HCT116 (cell line): ENCODE data around the gene RPL26. TPM values are rescaled to one million over a fixed set of nuclear protein-coding genes. Genes with fewer than 3 reads are reported as not detected.

ENCODE experiments used
- ATAC-seq: fragments of 200-7000 bp; cut with Tn5 transposase; 2 replicates; pipeline ENCODE4 v1.9.1; 2020; ENCODE audit warnings: mild to moderate bottlenecking, moderate library complexity
- BruUV-seq: library from RNA; stranded (reverse); fragments of 400-500 nt; replicated peaks from 2 replicates; lab custom pipeline; 2021; lab: Mats Ljungman, UMichigan
- CTCF ChIA-PET: fragments of 300-600 bp; sonication (Branson Sonifier 250); formaldehyde crosslinking; loops from one replicate; lab custom pipeline; 2021; ENCODE audit warnings: antibody characterized with exemption; lab: Charles Lee
- POLR2A ChIA-PET: fragments of 300-600, 350-600 bp; sonication (Branson Sonifier 250); formaldehyde crosslinking; loops from one replicate; lab custom pipeline; 2021; ENCODE audit warnings: antibody characterized with exemption; lab: Charles Lee
- RAD21 ChIA-PET, 2 experiments: fragments of 300-600 bp; sonication (Branson Sonifier 250); formaldehyde crosslinking; loops; one replicate each; lab custom pipeline; 2023; ENCODE audit warnings: low total read pairs in 2 of 2; ENCODE audit not compliant: uncharacterized antibody in 2 of 2, unreplicated experiment in 2 of 2, low non-redundant PET in 1 of 2; lab: Charles Lee
- DNase-seq: peaks from one replicate; pipeline ENCODE4 v3.0.0-alpha.2; 2010; ENCODE audit warnings: low read depth, low spot score
- H2AFZ ChIP-seq: fragments of 200-600 bp; shearing (Covaris generic), sonication (generic); 2 replicates; pipeline ENCODE4 v1.6.1; 2017; ENCODE audit warnings: low read depth, mixed run types, mixed read lengths, antibody characterized with exemption, low read length; ENCODE audit not compliant: poor library complexity, severe bottlenecking
- H3K27ac ChIP-seq: 2 replicates; pipeline ENCODE4 v1.5.1; 2012; ENCODE audit warnings: low read depth, low read length
- H3K27me3 ChIP-seq: fragments of 200-600 bp; sonication (generic); 2 replicates; pipeline ENCODE4 v1.6.1; 2016; ENCODE audit warnings: mixed run types, low read length, mixed read lengths; ENCODE audit not compliant: insufficient read depth
- H3K36me3 ChIP-seq, 2 experiments: fragments of 200-500 bp in 1 of 2; fragments of 200-600 bp in 1 of 2; sonication (Bioruptor generic) in 1 of 2; sonication (generic) in 1 of 2; 2 replicates each; pipeline versions ENCODE4 v1.5.1 to v1.6.1; 2014 to 2016; ENCODE audit warnings: low read length in 2 of 2, inconsistent platforms in 1 of 2, mixed read lengths in 1 of 2, mixed run types in 1 of 2; ENCODE audit not compliant: insufficient read depth in 2 of 2, control insufficient read depth in 1 of 2
- H3K4me1 ChIP-seq, 2 experiments: fragments of 200-600 bp in 1 of 2; sonication (generic) in 1 of 2; 2 replicates each; pipeline versions ENCODE4 v1.5.1 to v1.6.1; 2012 to 2017; ENCODE audit warnings: low read length in 2 of 2, inconsistent platforms in 1 of 2, mild to moderate bottlenecking in 1 of 2, mixed read lengths in 1 of 2, mixed run types in 1 of 2, moderate library complexity in 1 of 2; ENCODE audit not compliant: insufficient read depth in 2 of 2, control insufficient read depth in 1 of 2
- H3K4me2 ChIP-seq: fragments of 200-600 bp; sonication (generic); 2 replicates; pipeline ENCODE4 v1.6.1; 2017; ENCODE audit warnings: mixed run types, low read length, mixed read lengths
- H3K4me3 ChIP-seq, 2 experiments: fragments of 200-600 bp in 1 of 2; sonication (generic) in 1 of 2; replicated peaks in 1 of 2; 2 replicates each; pipeline ENCODE4 v1.5.1; 2011 to 2016; ENCODE audit warnings: low read length in 2 of 2, control low read depth in 1 of 2, low read depth in 1 of 2, mild to moderate bottlenecking in 1 of 2, mixed read lengths in 1 of 2, mixed run types in 1 of 2
- H3K79me2 ChIP-seq: fragments of 200-600 bp; sonication (generic); 2 replicates; pipeline ENCODE4 v1.6.1; 2017; ENCODE audit warnings: mild to moderate bottlenecking, mixed run types, low read length, moderate library complexity, mixed read lengths; ENCODE audit not compliant: insufficient read depth
- H3K9ac ChIP-seq: fragments of 200-600 bp; sonication (generic); 2 replicates; pipeline ENCODE4 v1.6.1; 2016; ENCODE audit warnings: low read length, mixed read lengths
- H3K9me2 ChIP-seq: fragments of 200-600 bp; sonication (generic), shearing (Covaris generic); 2 replicates; pipeline ENCODE4 v1.6.1; 2017; ENCODE audit warnings: mixed run types, mild to moderate bottlenecking, moderate library complexity; ENCODE audit not compliant: insufficient read depth
- H3K9me3 ChIP-seq, 2 experiments: fragments of 200-500 bp in 1 of 2; fragments of 200-600 bp in 1 of 2; sonication (Bioruptor generic) in 1 of 2; sonication (generic) in 1 of 2; 2 replicates each; pipeline ENCODE4 v1.6.1; 2014 to 2017; ENCODE audit warnings: low read length in 2 of 2, mixed read lengths in 2 of 2, inconsistent platforms in 1 of 2, low read depth in 1 of 2, mild to moderate bottlenecking in 1 of 2, mixed run types in 1 of 2, moderate library complexity in 1 of 2; ENCODE audit not compliant: control insufficient read depth in 1 of 2, insufficient read depth in 1 of 2
- H4K20me1 ChIP-seq: fragments of 200-600 bp; sonication (generic), shearing (Covaris generic); 2 replicates; pipeline ENCODE4 v1.6.1; 2017; ENCODE audit warnings: mixed run types, mild to moderate bottlenecking, moderate library complexity; ENCODE audit not compliant: insufficient read depth
- CEBPB ChIP-seq: IDR thresholded peaks from 2 replicates; pipeline ENCODE4 v1.6.1; 2012; ENCODE audit warnings: low read depth
- FOSL1 ChIP-seq: IDR thresholded peaks from 2 replicates; pipeline ENCODE4 v1.6.1; 2012; ENCODE audit warnings: low read depth
- POLR2AphosphoS5 ChIP-seq: IDR thresholded peaks from 2 replicates; pipeline ENCODE4 v1.6.1; 2011; ENCODE audit warnings: mild to moderate bottlenecking, low read depth, low read length, moderate library complexity
- YY1 ChIP-seq: IDR thresholded peaks from 2 replicates; pipeline ENCODE4 v1.6.1; 2011; ENCODE audit warnings: low read length, low read depth, moderate library complexity, mild to moderate bottlenecking; ENCODE audit not compliant: insufficient replicate concordance; ENCODE audit errors: extremely low read depth
- ZFX ChIP-seq: fragments of 450-650 bp; IDR thresholded peaks from 2 replicates; pipeline ENCODE4 v1.6.1; 2017
- intact Hi-C: fragments of 100-400 bp; cut with micrococcal nuclease; formaldehyde crosslinking; loops from 2 replicates; pipeline ENCODE4 v1.10.0; 2022
- total RNA-seq: library from RNA; stranded (reverse); gene quantifications from one replicate; pipeline ENCODE4 v1.2.1, GENCODE V29; 2021; ENCODE audit not compliant: unreplicated experiment

Gene RPL26
- total RNA-seq, 1 experiment from 2014 or later: 2,603 TPM

DNA sequence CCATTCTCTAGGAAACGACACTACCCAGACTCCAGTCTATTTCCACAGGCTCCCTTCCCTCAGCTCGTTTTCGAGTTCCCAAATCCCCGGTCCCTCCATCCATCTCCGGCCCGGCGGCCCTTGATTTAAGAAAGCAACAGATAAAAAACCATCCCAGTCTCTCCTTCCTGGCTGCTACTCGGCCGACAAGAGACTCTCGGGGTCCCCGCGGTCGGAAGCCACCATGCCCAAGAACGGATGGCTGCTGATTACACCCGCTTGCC, 182 bp downstream of the RPL26 start:
- no peak for ATAC-seq
- RAD21 ChIA-PET: no interaction called here
- Histone ChIP-seq H3K79me2 (peaks cover 56% of the 10 kb centered on the region), H3K4me2 (peak overlapping the region; percentile 85), H3K9me3 (no peaks in the 10 kb centered on the region), H3K9me2 (no peaks in the 10 kb centered on the region), H3K27me3 (no peaks in the 10 kb centered on the region), H3K27ac (peak overlapping the region; percentile 96), H4K20me1 (peaks cover 25% of the 10 kb centered on the region; the same call in 1 of the 2 replicates), H2AFZ (no peak overlapping the region)
- no TSS peak for BruUV-seq
- no peak for TF ChIP-seq YY1
- TF ChIP-seq ZFX: peak; percentile 31; the same call in 1 of the 2 replicates
- no peak for TF ChIP-seq FOSL1
- TF ChIP-seq, all 23 proteins: peak for 1
- Histone ChIP-seq H3K9ac (peak overlapping the region; percentile 93), H3K4me1 (peaks cover 20 to 48% of the 10 kb centered on the region in 2 experiments), H3K36me3 (peaks cover 30 to 47% of the 10 kb centered on the region in 2 experiments), H3K4me3 (peak overlapping the region; percentile 85 to 98)
- POLR2A ChIA-PET: interaction anchor here (1.2 to 2.0 kb wide), 2 partner anchors 10 to 135 kb away, joined by 4 to 12 read pairs; partner anchors contain the start of gene CTC1
- intact Hi-C loops: loop anchor here (1.0 to 10.0 kb wide), 7 partner anchors 53 to 512 kb away; partner anchors contain the start of genes CTC1, HES7 and PFAS
- CTCF ChIA-PET: interaction anchor here (2.8 kb wide), 1 partner anchor 403 kb away, joined by 29 read pairs; no protein-coding TSS in a partner anchor
- DNase-seq: no peak

DNA sequence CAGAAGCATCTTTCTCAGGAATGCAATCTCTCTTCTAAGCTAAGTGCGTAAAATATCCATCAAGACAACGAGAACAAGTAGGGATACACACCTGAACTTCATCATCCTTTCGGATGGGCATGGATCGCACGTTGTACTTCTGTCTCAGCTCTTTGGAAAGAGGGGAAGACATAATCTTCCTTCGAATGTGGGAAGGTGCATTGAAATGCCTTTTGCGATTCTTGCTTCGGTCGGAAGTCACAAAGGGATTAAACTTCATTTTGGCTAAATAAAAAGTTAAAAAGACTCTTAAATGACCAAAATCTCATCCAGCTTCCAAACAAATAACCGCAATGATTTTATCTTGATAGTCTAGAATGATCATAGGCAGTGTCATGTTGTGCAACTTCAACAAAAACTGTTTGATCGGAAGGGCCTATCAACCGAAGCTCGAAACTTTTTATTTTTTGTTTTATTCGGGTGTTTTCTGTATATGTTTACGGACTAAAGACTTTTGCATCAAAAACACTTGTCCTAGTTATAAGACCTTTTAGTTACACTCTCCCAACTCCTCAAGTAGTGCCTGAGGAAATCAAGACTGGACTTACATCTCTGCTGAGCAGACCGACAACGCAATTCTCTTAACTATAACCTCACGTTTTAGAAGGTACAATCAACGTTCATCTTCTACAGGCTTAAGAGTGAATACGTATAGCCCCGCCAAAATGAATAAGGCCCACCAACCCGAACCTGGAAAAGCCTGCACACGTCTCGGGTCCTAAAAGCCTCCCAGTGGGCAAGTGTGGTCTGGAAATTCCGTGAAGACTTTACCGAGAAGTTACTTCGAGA, 727 bp downstream of the RPL26 start:
- H3K4me3 ChIP-seq: peak overlapping the region; percentile 85 to 98
- H3K79me2 ChIP-seq: peaks cover 56% of the 10 kb centered on the region
- peaks cover 29% of the 10 kb centered on the region; the same call in 1 of the 2 replicates for H4K20me1 ChIP-seq
- H2AFZ ChIP-seq: no peak overlapping the region
- DNase-seq (no peak), ATAC-seq (no peak)
- H3K4me1 ChIP-seq: peaks cover 25 to 52% of the 10 kb centered on the region in 2 experiments
- RAD21 ChIA-PET: no interaction called here
- H3K27me3 ChIP-seq: no peaks in the 10 kb centered on the region
- intact Hi-C loops: loop anchor here (2.0 to 10.0 kb wide), 4 partner anchors 133 to 513 kb away; partner anchors contain the start of genes CTC1, HES7 and PFAS
- BruUV-seq: TSS peak; percentile 57
- H3K27ac ChIP-seq: peak overlapping the region; percentile 96
- peak overlapping the region; percentile 85 for H3K4me2 ChIP-seq
- H3K36me3 ChIP-seq: peaks cover 35 to 53% of the 10 kb centered on the region in 2 experiments
- POLR2A ChIA-PET: interaction anchor here (1.2 to 2.0 kb wide), 2 partner anchors 10 to 134 kb away, joined by 4 to 12 read pairs; partner anchors contain the start of gene CTC1
- CTCF ChIA-PET: interaction anchor here (0.8 to 2.8 kb wide), 2 partner anchors 135 to 403 kb away, joined by 3 to 29 read pairs; partner anchors contain the start of gene CTC1
- no peaks in the 10 kb centered on the region for H3K9me3 ChIP-seq
- 0 out of 2 replicates have a peak, but pooled peaks have one; percentile 30 for TF ChIP-seq POLR2AphosphoS5
- no peak for TF ChIP-seq CEBPB
- no peaks in the 10 kb centered on the region for H3K9me2 ChIP-seq
- H3K9ac ChIP-seq: peak overlapping the region; percentile 93
